Measurements from ENCODE around the gene RCOR1.

The RCOR1 gene

DNA sequence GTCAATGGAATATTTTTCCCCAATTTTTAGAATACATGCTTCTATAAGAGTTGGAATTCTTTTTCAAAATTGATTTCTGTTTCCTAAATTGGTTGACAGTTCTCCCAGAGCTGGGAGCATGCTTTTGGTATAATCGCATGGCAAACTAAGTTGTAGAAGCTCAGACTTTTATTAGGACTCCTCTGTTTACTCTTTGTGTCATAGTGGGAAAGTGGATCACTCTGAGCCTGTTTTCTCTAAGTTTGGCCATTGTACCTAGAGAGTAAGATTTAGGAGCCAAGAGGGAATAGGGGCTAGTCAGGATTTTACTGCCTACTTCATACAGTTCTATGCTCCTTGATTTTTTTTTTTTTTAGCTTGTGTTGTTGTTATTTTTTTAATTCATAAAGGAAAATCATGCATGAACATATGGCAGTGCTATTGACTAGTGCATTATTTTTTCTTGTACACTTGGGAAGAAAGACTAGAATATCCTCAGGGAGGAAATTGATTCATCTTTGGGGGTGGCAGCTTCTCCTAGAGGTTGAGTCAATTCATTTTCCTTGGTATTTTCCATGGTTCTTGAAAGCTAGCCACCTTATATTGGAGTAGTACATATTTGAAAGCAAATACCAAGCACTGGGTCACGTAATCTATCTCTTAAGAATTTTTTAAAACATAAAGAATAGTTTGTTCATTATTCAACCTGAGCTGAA is 107.1 kb downstream of the RCOR1 start:
- TF ChIP-seq SPI1 (IDR thresholded peaks at IDR 0.05; ENCODE audit: borderline replicate concordance, low read depth) = no peak
- TF ChIP-seq, protein P1, sequence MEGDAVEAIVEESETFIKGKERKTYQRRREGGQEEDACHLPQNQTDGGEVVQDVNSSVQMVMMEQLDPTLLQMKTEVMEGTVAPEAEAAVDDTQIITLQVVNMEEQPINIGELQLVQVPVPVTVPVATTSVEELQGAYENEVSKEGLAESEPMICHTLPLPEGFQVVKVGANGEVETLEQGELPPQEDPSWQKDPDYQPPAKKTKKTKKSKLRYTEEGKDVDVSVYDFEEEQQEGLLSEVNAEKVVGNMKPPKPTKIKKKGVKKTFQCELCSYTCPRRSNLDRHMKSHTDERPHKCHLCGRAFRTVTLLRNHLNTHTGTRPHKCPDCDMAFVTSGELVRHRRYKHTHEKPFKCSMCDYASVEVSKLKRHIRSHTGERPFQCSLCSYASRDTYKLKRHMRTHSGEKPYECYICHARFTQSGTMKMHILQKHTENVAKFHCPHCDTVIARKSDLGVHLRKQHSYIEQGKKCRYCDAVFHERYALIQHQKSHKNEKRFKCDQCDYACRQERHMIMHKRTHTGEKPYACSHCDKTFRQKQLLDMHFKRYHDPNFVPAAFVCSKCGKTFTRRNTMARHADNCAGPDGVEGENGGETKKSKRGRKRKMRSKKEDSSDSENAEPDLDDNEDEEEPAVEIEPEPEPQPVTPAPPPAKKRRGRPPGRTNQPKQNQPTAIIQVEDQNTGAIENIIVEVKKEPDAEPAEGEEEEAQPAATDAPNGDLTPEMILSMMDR (IDR thresholded peaks at IDR 0.05; ENCODE audit: insufficient read depth, low read length) = no peak
- no peak for TF ChIP-seq GABPA (IDR thresholded peaks at IDR 0.05; ENCODE audit: low read depth)
- TF ChIP-seq POLR2AphosphoS5 (IDR thresholded peaks at IDR 0.05; ENCODE audit: low read depth) = no peak
- TF ChIP-seq, protein P2, sequence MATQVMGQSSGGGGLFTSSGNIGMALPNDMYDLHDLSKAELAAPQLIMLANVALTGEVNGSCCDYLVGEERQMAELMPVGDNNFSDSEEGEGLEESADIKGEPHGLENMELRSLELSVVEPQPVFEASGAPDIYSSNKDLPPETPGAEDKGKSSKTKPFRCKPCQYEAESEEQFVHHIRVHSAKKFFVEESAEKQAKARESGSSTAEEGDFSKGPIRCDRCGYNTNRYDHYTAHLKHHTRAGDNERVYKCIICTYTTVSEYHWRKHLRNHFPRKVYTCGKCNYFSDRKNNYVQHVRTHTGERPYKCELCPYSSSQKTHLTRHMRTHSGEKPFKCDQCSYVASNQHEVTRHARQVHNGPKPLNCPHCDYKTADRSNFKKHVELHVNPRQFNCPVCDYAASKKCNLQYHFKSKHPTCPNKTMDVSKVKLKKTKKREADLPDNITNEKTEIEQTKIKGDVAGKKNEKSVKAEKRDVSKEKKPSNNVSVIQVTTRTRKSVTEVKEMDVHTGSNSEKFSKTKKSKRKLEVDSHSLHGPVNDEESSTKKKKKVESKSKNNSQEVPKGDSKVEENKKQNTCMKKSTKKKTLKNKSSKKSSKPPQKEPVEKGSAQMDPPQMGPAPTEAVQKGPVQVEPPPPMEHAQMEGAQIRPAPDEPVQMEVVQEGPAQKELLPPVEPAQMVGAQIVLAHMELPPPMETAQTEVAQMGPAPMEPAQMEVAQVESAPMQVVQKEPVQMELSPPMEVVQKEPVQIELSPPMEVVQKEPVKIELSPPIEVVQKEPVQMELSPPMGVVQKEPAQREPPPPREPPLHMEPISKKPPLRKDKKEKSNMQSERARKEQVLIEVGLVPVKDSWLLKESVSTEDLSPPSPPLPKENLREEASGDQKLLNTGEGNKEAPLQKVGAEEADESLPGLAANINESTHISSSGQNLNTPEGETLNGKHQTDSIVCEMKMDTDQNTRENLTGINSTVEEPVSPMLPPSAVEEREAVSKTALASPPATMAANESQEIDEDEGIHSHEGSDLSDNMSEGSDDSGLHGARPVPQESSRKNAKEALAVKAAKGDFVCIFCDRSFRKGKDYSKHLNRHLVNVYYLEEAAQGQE (IDR thresholded peaks at IDR 0.05; ENCODE audit: insufficient replicate concordance, low read depth) = no peak
- H3K27me3 ChIP-seq (ENCODE audit: insufficient read depth, poor library complexity, severe bottlenecking) = no peaks in the 10 kb centered on the region
- DNase-seq (ENCODE audit: low read depth in 1 of 2, low spot score in 1 of 2) = no peak
- no peak overlapping the region for H3K4me3 ChIP-seq (replicated peaks; ENCODE audit: insufficient read depth, low read length)
- no peak overlapping the region for H3K27ac ChIP-seq (replicated peaks)

DNA sequence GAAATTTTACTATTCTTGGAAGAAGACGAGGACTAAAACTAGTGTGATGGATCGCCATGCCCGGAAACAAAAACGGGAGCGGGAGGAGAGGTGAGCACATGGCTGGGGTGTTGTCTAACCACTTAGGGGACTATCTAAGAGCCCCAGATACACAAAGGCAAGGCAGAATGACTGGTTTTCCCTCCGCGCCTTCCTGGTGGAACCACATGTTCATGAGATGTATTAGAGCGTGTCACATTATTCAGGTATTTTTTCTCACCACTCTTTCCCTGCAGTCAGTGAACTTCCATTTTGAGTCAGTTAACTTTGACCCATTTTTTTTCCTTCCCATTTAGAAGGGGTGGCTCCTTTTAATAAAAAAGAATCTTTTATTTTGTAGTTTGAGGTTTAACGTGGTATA is 116.0 kb downstream of the RCOR1 start:
- DNase-seq (ENCODE audit: low read depth in 1 of 2, low spot score in 1 of 2) = no peak
- Histone ChIP-seq H3K27ac (replicated peaks) (no peak overlapping the region), H3K4me3 (replicated peaks; ENCODE audit: insufficient read depth, low read length) (no peak overlapping the region), H3K27me3 (ENCODE audit: insufficient read depth, poor library complexity, severe bottlenecking) (no peaks in the 10 kb centered on the region)
- no peak for TF ChIP-seq SPI1 (IDR thresholded peaks at IDR 0.05; ENCODE audit: borderline replicate concordance, low read depth)
- no peak for TF ChIP-seq POLR2AphosphoS5 (IDR thresholded peaks at IDR 0.05; ENCODE audit: low read depth)
- TF ChIP-seq, protein P2 (IDR thresholded peaks at IDR 0.05; ENCODE audit: insufficient replicate concordance, low read depth) = no peak
- TF ChIP-seq, protein P1 (IDR thresholded peaks at IDR 0.05; ENCODE audit: insufficient read depth, low read length) = no peak
- no peak for TF ChIP-seq GABPA (IDR thresholded peaks at IDR 0.05; ENCODE audit: low read depth)

GRCh38 chr14:102711207-102711606 is 118.8 kb downstream of the RCOR1 start:
- TF ChIP-seq SPI1 (IDR thresholded peaks at IDR 0.05; ENCODE audit: borderline replicate concordance, low read depth) = no peak
- no peak for TF ChIP-seq GABPA (IDR thresholded peaks at IDR 0.05; ENCODE audit: low read depth)
- TF ChIP-seq, protein P2 (IDR thresholded peaks at IDR 0.05; ENCODE audit: insufficient replicate concordance, low read depth) = no peak
- TF ChIP-seq, protein P1 (IDR thresholded peaks at IDR 0.05; ENCODE audit: insufficient read depth, low read length) = no peak
- no peak for TF ChIP-seq POLR2AphosphoS5 (IDR thresholded peaks at IDR 0.05; ENCODE audit: low read depth)
- H3K4me3 ChIP-seq (replicated peaks; ENCODE audit: insufficient read depth, low read length) = no peak overlapping the region
- no peak for DNase-seq (ENCODE audit: low read depth in 1 of 2, low spot score in 1 of 2)
- no peaks in the 10 kb centered on the region for H3K27me3 ChIP-seq (ENCODE audit: insufficient read depth, poor library complexity, severe bottlenecking)
- H3K27ac ChIP-seq (replicated peaks) = no peak overlapping the region

All from HL-60 (cell line).